DMS 273 (cell line): Measurements from ENCODE around the gene ARPC2.

Source experiments
- DNase-seq: peaks from one replicate; lab custom pipeline; 2025; ENCODE audit not compliant: unreplicated experiment; lab: John Stamatoyannopoulos, UW

The ARPC2 gene

GRCh38 chr2:218216336-218216673 is 684 bp upstream of the ARPC2 start:
- DNase-seq = peak; percentile 26

DNA sequence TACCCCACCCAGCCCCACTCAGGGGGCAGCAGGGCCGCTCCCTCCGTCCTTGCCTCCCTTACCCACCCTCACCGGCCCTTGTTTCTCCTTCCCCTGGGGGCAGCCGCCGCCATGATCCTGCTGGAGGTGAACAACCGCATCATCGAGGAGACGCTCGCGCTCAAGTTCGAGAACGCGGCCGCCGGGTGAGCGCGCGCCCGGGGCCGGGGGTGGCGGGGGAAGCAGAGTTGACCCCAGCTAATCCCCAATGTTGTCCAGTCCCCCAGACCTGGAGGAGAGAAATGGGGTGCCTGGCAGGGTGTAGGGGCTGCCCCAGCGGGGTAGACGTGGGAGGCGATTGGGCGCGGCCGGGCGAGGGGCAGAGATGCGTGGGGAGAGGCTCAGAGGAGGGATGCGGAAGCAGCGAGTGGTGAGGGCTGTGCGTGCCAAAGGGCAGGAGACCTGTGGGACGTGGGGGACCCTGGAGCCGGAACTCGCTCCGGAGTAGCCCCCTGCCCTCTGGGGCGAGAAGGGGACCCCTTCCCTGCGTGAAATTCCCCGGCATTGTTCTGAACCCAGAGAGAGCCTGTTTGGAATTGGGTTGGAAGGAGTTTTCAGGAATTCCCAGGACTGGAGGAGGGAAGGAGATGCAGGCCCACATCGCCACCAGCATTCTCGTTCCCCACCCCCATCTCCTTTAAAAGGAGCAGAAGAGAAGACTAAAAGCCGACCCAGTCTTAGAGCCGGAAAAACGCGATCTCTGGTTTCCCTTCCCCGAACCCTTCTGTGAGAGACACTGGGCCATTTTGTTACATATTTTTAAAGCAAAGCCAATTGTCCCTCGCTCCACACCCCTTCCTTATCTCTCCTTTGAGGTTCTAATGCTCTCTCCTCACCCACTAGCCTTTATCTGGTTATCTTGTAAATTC is 625 bp downstream of the ARPC2 start:
- DNase-seq = peak; percentile 66

DNA sequence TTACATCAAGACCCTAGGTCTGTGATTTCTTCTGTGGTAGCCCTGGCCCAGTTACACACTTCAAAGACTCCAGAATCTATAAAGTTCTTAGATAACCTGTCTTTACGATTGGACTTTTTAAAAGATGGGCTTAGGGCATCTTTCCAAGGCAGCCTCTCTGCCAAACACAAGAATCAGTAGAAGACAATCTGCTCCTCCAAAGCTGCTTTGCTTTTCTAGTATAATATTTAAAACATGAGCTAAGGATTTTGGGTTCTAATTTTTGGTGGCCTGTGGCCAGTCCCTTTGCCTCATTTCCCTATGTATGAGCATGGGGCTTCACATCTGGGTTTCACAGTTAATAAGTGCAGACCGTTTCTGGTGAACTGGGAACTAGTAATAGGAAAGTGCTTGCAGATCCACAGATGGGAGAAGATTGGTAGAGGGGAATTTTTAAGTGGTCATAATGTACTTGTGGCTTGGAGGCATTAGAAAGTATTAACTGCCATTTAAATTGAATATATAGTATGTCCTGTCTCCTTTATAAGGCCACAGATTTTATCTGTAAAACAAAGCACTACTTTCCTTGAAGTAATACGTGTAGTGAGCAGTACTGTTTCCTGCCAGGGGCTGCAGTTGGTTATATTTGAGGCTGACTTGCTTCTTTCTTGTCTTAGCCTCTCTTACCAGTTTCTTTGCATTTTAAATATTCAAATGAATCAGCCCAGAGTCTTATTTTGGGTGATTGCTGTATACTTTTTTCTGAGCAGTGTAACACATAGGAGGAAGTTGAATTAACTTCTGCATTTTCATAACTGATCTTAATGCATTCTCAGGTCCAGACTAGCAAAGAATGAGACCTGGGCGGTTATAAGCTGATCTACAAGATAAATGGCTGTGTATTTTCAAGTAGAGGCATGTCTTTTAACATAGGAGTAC is 1.5 kb downstream of the ARPC2 start:
- peak; percentile 41 for DNase-seq

GRCh38 chr2:218219934-218220333 is 2.9 kb downstream of the ARPC2 start:
- no peak for DNase-seq

GRCh38 chr2:218221000-218221399 is 4.0 kb downstream of the ARPC2 start:
- DNase-seq = peak; percentile 32

DNA sequence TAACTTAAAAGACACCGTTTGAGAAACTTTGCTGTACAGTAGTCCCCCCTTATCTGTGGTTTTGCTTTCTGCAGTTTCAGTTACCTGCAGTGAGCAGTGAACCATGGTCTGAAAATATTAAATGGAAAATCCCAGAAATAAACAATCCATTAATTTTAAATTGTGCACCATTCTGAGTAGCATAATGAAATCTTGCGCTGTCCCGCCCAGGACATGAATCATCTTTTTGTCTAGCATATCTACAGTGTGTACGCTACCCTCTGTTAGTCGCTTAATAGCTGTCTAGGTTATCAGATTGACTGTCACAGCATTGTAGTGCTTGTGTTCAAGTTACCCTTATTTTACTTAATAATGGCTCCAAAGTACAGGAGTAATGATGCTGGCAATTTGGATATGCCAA is 6.1 kb downstream of the ARPC2 start:
- no peak for DNase-seq

DNA sequence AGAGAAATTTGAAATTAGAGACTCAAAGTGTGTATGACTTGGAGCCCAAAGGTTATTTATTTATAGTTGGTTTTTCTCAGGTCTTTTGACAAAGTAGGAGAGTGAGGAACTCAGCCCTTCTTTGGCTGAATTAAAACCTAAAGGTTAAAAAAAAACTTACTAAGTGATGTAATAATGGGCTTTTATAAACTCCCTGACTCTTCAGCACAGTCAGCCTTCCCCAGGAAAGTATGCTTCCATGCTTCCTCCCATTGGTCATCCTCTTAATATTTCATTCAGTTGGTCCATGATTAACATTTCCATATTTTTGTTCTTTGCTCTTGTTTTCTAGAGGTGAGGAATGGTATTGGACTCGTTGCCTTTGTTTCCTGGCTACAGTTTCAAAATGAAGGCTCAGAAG is 7.2 kb downstream of the ARPC2 start:
- DNase-seq = no peak

- DNase-seq = no peak
Measured at GRCh38 chr2:218226903-218227302, 9.9 kb downstream of the ARPC2 start.

DNA sequence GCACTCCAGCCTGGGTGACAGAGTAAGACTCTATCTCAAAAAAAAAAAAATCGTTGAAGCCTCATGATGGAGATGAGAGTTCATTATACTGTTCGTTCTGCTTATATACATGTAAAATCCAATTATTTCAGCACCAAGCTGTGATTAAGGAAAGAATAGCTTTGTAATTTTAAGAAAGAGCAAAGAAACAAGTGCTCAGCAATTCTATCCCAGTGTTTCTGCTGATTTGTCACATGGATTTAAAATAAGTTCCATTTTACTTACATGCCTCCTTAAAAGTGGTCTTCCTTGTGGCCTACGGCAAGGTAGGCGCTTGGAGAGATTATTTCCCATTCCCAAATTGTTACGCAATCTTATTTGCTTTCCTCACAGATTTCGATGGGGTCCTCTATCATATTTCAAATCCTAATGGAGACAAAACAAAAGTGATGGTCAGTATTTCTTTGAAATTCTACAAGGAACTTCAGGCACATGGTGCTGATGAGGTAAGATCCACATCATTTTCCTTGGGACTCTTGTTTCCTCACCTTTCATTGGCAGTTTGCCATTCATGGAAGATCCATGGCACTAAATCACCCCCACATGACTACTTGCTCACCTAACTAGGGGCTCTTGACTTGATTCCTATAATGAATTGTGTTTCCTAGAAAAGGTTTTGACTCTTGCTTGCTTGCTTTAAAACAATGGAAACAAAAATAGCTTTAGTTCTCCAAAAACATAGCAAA is 11.5 kb downstream of the ARPC2 start:
- peak; percentile 8 for DNase-seq

DNA sequence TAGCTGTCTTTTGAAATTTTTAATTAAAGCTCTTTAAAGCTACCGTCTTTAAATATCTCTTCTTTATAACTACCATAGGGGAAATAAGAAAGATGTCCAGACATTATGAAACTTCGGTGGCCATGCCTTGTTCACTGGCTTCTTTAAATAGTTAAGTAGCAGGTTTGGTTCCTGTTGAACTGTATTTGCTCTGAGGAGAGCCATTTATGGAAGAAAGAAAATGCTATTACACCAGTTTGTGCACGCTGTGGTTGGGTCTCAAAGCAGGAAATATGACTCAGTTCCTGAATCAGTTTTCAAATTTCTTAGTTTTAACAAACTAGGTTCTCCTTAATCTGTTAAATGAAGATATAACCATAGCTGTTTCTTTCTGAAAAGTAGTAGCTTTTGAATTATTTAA is 12.2 kb downstream of the ARPC2 start:
- no peak for DNase-seq

DNA sequence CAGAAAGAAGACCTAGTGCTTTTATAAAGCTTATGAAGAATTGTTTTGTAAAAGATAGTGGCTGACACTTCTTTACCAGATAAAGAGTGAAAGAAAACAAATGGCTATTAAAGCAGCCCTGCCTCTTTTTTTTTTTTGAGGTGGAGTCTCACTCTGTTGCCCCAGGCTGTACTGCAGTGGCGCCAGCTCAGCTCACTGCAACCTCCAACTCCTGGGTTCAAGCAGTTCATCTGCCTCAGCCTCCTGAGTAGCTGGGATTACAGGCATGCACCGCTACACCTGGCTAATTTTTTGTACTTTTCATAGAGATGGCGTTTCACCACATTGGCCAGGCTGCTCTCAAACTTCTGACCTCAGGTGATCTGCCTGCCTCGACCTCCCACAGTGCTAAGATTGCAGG is 12.9 kb downstream of the ARPC2 start:
- no peak for DNase-seq

DNA sequence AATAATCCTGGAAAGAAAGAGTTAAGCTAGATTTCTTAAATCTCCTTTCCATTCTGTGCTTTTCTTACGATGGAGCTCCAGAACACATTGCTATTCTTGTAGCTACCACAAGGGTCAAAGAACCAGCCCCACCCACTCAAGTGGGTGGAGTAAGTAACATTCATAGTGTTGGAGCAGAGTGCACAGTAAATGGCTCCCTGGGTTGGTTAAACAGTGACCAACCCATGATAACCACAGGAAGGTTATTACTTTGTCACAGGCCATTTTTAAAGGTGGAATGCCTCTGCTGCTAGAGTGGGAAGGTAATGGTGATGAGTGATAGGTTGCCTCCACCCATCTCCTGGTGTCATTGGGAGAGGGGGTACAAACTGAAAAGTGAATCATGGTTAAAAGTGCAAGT is 13.9 kb downstream of the ARPC2 start:
- peak; percentile 40 for DNase-seq

DNA sequence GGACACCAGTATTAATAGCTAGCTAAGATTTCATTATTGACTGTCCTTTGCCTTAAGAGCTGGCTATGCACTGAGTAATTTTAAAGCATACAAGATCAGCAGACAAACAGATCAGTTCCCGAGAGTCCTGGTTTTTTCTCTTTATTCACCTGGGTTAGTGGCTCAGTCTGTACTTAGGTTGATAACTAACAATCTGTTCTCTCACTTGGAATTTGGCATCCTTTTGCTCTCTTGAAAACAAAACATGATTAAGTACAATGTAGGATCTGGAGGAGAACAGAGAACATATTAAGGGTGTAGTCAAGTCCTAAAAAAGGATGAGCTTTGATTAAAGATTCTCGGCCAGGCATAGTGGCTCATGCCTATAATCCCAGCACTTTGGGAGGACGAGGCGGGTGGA is 16.6 kb downstream of the ARPC2 start:
- DNase-seq = no peak

DNA sequence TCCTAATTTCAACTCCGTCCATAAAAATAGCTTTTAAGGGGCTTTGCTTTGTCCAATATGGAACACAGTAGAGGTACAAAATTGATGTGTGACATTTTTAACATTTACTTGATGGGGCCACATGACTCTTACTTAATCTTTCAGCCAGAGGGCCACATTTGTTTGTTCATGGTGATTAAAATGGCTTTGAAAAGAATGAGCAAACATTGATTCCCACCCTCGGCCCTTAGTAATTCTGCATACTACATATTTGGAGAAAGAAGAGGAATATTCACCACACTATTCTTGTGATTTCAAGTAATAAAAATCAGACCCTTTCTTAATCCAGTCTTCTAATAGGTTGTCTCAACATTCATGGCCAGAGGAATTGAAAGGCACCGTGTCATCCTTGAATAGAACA is 17.5 kb downstream of the ARPC2 start:
- no peak for DNase-seq

GRCh38 chr2:218235017-218235416 is 18.0 kb downstream of the ARPC2 start:
- DNase-seq = no peak

- no peak for DNase-seq
Measured at GRCh38 chr2:218236829-218237228, 19.8 kb downstream of the ARPC2 start.

GRCh38 chr2:218238887-218239286 is 21.9 kb downstream of the ARPC2 start:
- peak; percentile 45 for DNase-seq

GRCh38 chr2:218244204-218244603 is 27.2 kb downstream of the ARPC2 start:
- DNase-seq = no peak

DNA sequence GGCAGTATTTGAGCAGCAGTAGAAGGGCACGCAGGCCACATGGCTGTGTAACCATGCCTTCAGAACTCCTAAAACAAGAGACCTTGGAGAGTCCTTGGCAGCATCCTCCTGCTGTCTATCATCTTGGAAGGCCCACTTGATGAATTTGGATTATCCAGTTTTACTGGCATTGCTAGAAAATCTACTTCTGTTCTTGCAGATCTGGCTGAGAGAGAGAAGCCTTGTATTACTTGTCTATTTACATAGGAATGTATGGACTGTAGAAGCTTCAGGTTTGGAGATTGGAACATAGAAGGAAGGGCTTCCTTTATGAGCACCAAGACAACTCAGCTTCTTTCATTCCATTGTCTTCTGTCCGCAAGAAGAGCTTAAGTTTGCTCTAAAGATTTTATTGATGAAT is 27.7 kb downstream of the ARPC2 start:
- DNase-seq = no peak

- DNase-seq = no peak
Measured at GRCh38 chr2:218245214-218245613, 28.2 kb downstream of the ARPC2 start.

GRCh38 chr2:218249691-218250090 is 32.7 kb downstream of the ARPC2 start:
- DNase-seq = no peak
